Endothelial cell of umbilical vein (primary cell): ENCODE results near the gene LUZP2.

ENCODE experiments used
- CTCF ChIP-seq, 2 donors: IDR thresholded peaks; 1 replicate in 1 of 2; 2 replicates in 1 of 2; pipeline ENCODE4 v1.5.1; 2011; ENCODE audit warnings: low read length in 2 of 2, mild to moderate bottlenecking in 2 of 2, moderate library complexity in 2 of 2, control low read depth in 1 of 2, inconsistent platforms in 1 of 2, low read depth in 1 of 2; ENCODE audit not compliant: insufficient read depth in 1 of 2; ENCODE audit errors: extremely low read depth in 1 of 2
- EZH2 ChIP-seq: IDR thresholded peaks from 2 replicates; pipeline ENCODE4 v1.6.1; 2012; ENCODE audit warnings: borderline replicate concordance, low read depth, mild to moderate bottlenecking, moderate library complexity, low read length, inconsistent platforms; ENCODE audit not compliant: severe bottlenecking
- GATA2 ChIP-seq: IDR thresholded peaks from 2 replicates; pipeline ENCODE4 v1.7.0; 2011; ENCODE audit warnings: low read depth, mild to moderate bottlenecking, moderate library complexity, mixed read lengths, low read length; ENCODE audit not compliant: insufficient read length, insufficient read depth
- POLR2A ChIP-seq: IDR thresholded peaks from 2 replicates; pipeline ENCODE4 v1.6.1; 2012; ENCODE audit warnings: low read depth, mild to moderate bottlenecking, control low read depth, low read length
- POLR2AphosphoS5 ChIP-seq: IDR thresholded peaks from 2 replicates; pipeline ENCODE4 v1.6.1; 2012; ENCODE audit warnings: low read depth, mild to moderate bottlenecking, control low read depth, low read length, moderate library complexity; ENCODE audit not compliant: insufficient read depth

GRCh38 chr11:24588081-24588480, 91.2 kb downstream of the LUZP2 start:
- TF ChIP-seq CTCF (IDR thresholded peaks at IDR 0.05; ENCODE audit: extremely low read depth in 1 of 2, insufficient read depth in 1 of 2, low read depth in 1 of 2, low read length in 2 of 2), result no peak
- no peak for TF ChIP-seq EZH2
- TF ChIP-seq GATA2, result peak; percentile 14
- no peak for TF ChIP-seq POLR2AphosphoS5
- no peak for TF ChIP-seq POLR2A
